ENCODE data around the gene RNF150. TPM values are rescaled to one million over a fixed set of nuclear protein-coding genes. Genes with fewer than 3 reads are reported as not detected.

The RNF150 gene
- polyA plus RNA-seq, 3 donors, result 0.21 TPM; not detected in 2

DNA sequence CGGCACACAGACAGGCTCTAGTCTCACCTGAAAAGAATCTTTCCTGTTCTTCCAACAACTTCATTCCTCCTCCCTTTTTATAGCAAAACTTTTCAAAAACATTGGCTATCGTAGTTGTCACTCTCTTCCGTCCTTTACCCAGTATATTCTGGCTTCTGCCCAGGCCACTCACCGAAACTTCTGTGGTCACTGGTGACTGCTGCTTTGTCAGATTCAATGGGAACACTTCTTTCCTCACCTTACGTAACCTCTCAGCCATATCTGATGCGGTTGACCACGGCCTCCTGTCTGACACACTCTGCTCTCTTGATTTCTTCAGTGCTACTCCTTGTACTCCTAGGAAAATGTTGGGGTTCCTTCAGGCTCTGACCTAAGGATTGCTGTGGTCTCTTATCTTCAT, 9.2 kb upstream of the RNF150 start:
- Histone ChIP-seq H3K36me3 (replicated peaks in 1 of 2; ENCODE audit: control insufficient read depth in 1 of 2, insufficient read depth in 2 of 2, low read length in 2 of 2) (no peaks in the 10 kb centered on the region), H3K9ac (ENCODE audit: insufficient read depth, low read length, poor library complexity, severe bottlenecking) (no peak overlapping the region), H3K4me1 (ENCODE audit: control insufficient read depth in 1 of 2, insufficient read depth in 2 of 2, low read length in 2 of 2) (peaks cover 5 to 8% of the 10 kb centered on the region in 2 donors), H3K4me3 (replicated peaks in 1 of 3; ENCODE audit: low read depth in 2 of 3, low read length in 3 of 3) (no peak overlapping the region), H3K27me3 (ENCODE audit: control insufficient read depth in 2 of 2, insufficient read depth in 2 of 2, low read length in 2 of 2) (peaks cover 9 to 21% of the 10 kb centered on the region in 2 donors), H3K79me2 (ENCODE audit: insufficient read depth, low read length) (no peaks in the 10 kb centered on the region), H3K4me2 (replicated peaks; ENCODE audit: extremely low read depth, low read length, poor library complexity, severe bottlenecking) (no peak overlapping the region), H3K9me3 (replicated peaks in 1 of 2; ENCODE audit: control insufficient read depth in 1 of 2, insufficient read depth in 1 of 2, low read length in 2 of 2) (no peaks in the 10 kb centered on the region), H3K27ac (ENCODE audit: low read depth in 1 of 2, low read length in 2 of 2) (no peak overlapping the region), H2AFZ (ENCODE audit: insufficient read depth, low read depth, low read length, poor library complexity, severe bottlenecking) (no peak overlapping the region), H4K20me1 (ENCODE audit: insufficient read depth, low read length) (no peaks in the 10 kb centered on the region)
- intact Hi-C loops (cut with micrococcal nuclease), result no loop called here
- no peak overlapping the region for H3K4me3 Mint-ChIP-seq
- H3K9me3 Mint-ChIP-seq, result no peaks in the 10 kb centered on the region
- H3K27ac Mint-ChIP-seq, result no peak overlapping the region
- TF ChIP-seq, protein P1, sequence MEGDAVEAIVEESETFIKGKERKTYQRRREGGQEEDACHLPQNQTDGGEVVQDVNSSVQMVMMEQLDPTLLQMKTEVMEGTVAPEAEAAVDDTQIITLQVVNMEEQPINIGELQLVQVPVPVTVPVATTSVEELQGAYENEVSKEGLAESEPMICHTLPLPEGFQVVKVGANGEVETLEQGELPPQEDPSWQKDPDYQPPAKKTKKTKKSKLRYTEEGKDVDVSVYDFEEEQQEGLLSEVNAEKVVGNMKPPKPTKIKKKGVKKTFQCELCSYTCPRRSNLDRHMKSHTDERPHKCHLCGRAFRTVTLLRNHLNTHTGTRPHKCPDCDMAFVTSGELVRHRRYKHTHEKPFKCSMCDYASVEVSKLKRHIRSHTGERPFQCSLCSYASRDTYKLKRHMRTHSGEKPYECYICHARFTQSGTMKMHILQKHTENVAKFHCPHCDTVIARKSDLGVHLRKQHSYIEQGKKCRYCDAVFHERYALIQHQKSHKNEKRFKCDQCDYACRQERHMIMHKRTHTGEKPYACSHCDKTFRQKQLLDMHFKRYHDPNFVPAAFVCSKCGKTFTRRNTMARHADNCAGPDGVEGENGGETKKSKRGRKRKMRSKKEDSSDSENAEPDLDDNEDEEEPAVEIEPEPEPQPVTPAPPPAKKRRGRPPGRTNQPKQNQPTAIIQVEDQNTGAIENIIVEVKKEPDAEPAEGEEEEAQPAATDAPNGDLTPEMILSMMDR (IDR thresholded peaks at IDR 0.05), result no peak
- DNase-seq, result peak; percentile 3 to 39 (median 4)
- H3K27me3 Mint-ChIP-seq (ENCODE audit: low read depth in 3 of 3), result peaks cover 12 to 13% (median 12%) of the 10 kb centered on the region in 3 donors
- 9% methylated on average over 4 of the region's 7 CpGs for WGBS (ENCODE audit: insufficient coverage)
- no peaks in the 10 kb centered on the region for H3K36me3 Mint-ChIP-seq
- H3K4me1 Mint-ChIP-seq, result no peaks in the 10 kb centered on the region

DNA sequence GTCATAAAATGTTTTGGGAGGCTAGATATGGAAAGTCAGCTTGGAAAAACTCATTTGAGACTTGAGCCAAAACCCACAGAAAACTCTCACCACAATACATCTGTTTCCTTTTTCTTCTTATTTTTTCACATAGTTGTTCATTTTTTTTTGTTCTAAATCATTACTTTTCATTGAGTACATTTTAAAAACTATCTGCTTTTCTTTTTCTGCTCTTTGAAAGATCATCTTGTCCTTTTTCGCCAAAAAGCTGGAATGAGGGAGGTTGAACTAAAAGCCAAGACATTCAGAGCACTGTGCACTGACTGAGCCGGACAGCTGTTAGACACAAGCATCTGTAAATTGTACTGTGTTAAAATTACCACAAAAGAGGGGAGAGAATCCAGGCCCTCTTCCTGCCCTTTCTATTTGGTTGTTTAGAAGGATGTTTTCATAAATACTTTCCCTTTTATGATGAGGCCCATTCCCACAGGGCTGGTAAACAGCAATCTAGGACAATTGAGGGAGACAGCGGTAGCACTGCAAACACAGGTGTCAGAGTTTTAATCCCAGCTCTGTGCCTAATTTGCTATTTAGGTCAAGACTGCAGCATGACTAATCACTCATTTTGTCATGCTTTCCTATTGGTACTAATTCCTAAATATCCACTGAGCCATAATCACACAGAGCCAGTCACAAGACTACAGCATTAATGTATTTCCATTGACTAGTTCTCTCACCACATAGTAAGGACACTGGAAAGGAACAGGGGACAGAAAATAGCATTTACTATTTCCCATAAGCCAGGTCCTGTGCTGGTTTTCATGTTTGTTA, 7.3 kb upstream of the RNF150 start:
- intact Hi-C loops (cut with micrococcal nuclease), result no loop called here
- Mint-ChIP-seq H3K4me3 (peak overlapping the region in 1 of 2 donors; percentile 21), H3K4me1 (no peaks in the 10 kb centered on the region), H3K27me3 (ENCODE audit: low read depth in 3 of 3) (peaks cover 17 to 29% (median 21%) of the 10 kb centered on the region in 3 donors), H3K27ac (no peak overlapping the region), H3K9me3 (no peaks in the 10 kb centered on the region), H3K36me3 (no peaks in the 10 kb centered on the region)
- no peak overlapping the region for H3K4me2 ChIP-seq (replicated peaks; ENCODE audit: extremely low read depth, low read length, poor library complexity, severe bottlenecking)
- no peaks in the 10 kb centered on the region for H3K9me3 ChIP-seq (replicated peaks in 1 of 2; ENCODE audit: control insufficient read depth in 1 of 2, insufficient read depth in 1 of 2, low read length in 2 of 2)
- WGBS (ENCODE audit: insufficient coverage), result 70% methylated on average over 2 of the region's 3 CpGs
- no peaks in the 10 kb centered on the region for H4K20me1 ChIP-seq (ENCODE audit: insufficient read depth, low read length)
- no peak overlapping the region for H3K27ac ChIP-seq (ENCODE audit: low read depth in 1 of 2, low read length in 2 of 2)
- H3K4me3 ChIP-seq (replicated peaks in 1 of 3; ENCODE audit: low read depth in 2 of 3, low read length in 3 of 3), result no peak overlapping the region
- DNase-seq, result no peak
- no peaks in the 10 kb centered on the region for H3K79me2 ChIP-seq (ENCODE audit: insufficient read depth, low read length)
- no peaks in the 10 kb centered on the region for H3K36me3 ChIP-seq (replicated peaks in 1 of 2; ENCODE audit: control insufficient read depth in 1 of 2, insufficient read depth in 2 of 2, low read length in 2 of 2)
- H2AFZ ChIP-seq (ENCODE audit: insufficient read depth, low read depth, low read length, poor library complexity, severe bottlenecking), result no peak overlapping the region
- H3K27me3 ChIP-seq (ENCODE audit: control insufficient read depth in 2 of 2, insufficient read depth in 2 of 2, low read length in 2 of 2), result peaks cover 19 to 32% of the 10 kb centered on the region in 2 donors
- peaks cover 5 to 8% of the 10 kb centered on the region in 2 donors for H3K4me1 ChIP-seq (ENCODE audit: control insufficient read depth in 1 of 2, insufficient read depth in 2 of 2, low read length in 2 of 2)
- H3K9ac ChIP-seq (ENCODE audit: insufficient read depth, low read length, poor library complexity, severe bottlenecking), result no peak overlapping the region
- TF ChIP-seq, protein P1 (IDR thresholded peaks at IDR 0.05), result no peak

Data from CD14-positive monocyte (primary cell).